AG09309 (cell line): ENCODE measurements around the gene SYNDIG1.

Experiments used
- DNase-seq: peaks from one replicate; pipeline ENCODE4 v3.0.0-alpha.2; 2010; ENCODE audit warnings: low read depth
- H3K4me3 ChIP-seq: 2 replicates; pipeline ENCODE4 v1.5.1; 2011; ENCODE audit warnings: mild to moderate bottlenecking, low read depth, low read length, moderate library complexity; ENCODE audit not compliant: control insufficient read depth
- CTCF ChIP-seq: IDR thresholded peaks from 2 replicates; pipeline ENCODE4 v1.5.1; 2011; ENCODE audit warnings: mild to moderate bottlenecking, low read depth, low read length, inconsistent platforms; ENCODE audit not compliant: insufficient read depth, control insufficient read depth; ENCODE audit errors: missing control alignments

Gene SYNDIG1

GRCh38 chr20:24672181-24672880, 202.9 kb downstream of the SYNDIG1 start:
- no peak for TF ChIP-seq CTCF
- no peak overlapping the region for H3K4me3 ChIP-seq
- no peak for DNase-seq

- no peak for TF ChIP-seq CTCF
- H3K4me3 ChIP-seq, result no peak overlapping the region
- peak; percentile 89 for DNase-seq
Observed at GRCh38 chr20:24672886-24673677, 203.7 kb downstream of the SYNDIG1 start.

GRCh38 chr20:24673678-24674570, 204.5 kb downstream of the SYNDIG1 start:
- no peak overlapping the region for H3K4me3 ChIP-seq
- no peak for TF ChIP-seq CTCF
- peak; percentile 56 for DNase-seq

- no peak for TF ChIP-seq CTCF
- H3K4me3 ChIP-seq, result no peak overlapping the region
- DNase-seq, result no peak
Observed at GRCh38 chr20:24674921-24675605, 205.6 kb downstream of the SYNDIG1 start.

- H3K4me3 ChIP-seq, result no peak overlapping the region
- DNase-seq, result no peak
- TF ChIP-seq CTCF, result no peak
Observed at GRCh38 chr20:24675651-24676352, 206.4 kb downstream of the SYNDIG1 start.
